Forelimb muscle (tissue), 1 donor: ENCODE results near the gene MYRF. TPM values are rescaled to one million over a fixed set of nuclear protein-coding genes. Genes with fewer than 3 reads are reported as not detected.
A peak's percentile ranks its signal among the peaks of the same experiment; 100 is the strongest.

ENCODE experiments used
- DNase-seq: peaks from one replicate; pipeline ENCODE4 v3.0.0-alpha.2; 2013; ENCODE audit warnings: low read depth
- polyA plus RNA-seq: library from polyadenylated mRNA; unstranded; fragments of 120-200 nt; gene quantifications from one replicate; pipeline ENCODE4 v1.2.1, GENCODE V29; 2013; ENCODE audit not compliant: insufficient read length

The MYRF gene
- polyA plus RNA-seq, 1 donor, result 0.94 TPM

- DNase-seq, result peak; percentile 45
These were observed 33.7 kb upstream of the MYRF start for GRCh38 chr11:61718621-61719302.

DNA sequence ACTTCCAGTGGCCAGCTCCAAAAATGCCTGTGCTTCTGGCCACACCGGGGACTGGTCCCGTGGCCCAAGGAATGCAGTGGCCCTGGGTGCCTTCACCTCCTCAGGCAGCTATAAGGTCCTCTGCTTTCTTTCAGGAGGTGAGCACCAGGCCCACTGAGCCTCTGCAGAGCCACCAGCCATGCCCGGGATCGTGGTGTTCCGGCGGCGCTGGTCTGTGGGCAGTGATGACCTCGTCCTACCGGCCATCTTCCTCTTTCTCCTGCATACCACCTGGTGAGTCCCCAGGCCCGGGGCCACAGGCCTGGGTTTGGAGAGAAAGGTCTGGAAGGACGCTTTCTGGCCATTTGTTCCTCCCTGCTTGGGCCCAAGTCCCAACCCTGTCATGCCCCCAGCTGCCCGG, 32.5 kb upstream of the MYRF start:
- no peak for DNase-seq

GRCh38 chr11:61720597-61720996, 31.8 kb upstream of the MYRF start:
- no peak for DNase-seq

DNA sequence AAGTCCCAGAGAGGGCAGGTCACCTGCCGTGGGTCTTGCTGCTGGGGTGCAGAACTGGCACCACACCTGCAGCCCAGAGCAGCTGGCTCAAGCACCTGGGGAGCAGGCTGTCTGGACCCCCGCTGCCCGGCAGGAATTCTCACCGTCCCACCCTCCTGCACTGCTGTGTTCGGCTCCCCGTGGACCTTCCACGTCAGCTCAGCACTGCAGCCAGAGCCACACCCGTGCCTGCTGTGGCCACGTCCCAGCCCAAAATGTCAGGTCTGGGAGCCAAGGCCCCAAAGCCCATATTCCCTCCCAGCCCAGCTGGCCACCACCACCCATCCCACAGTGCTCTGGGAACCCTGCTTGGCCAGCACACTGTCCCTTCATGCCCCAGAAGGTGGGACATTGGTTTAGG, 28.0 kb upstream of the MYRF start:
- DNase-seq, result no peak

- DNase-seq, result no peak
These were observed 26.6 kb upstream of the MYRF start for GRCh38 chr11:61725781-61726231.

- DNase-seq, result no peak
These were observed 25.7 kb upstream of the MYRF start for GRCh38 chr11:61726775-61727174.

DNA sequence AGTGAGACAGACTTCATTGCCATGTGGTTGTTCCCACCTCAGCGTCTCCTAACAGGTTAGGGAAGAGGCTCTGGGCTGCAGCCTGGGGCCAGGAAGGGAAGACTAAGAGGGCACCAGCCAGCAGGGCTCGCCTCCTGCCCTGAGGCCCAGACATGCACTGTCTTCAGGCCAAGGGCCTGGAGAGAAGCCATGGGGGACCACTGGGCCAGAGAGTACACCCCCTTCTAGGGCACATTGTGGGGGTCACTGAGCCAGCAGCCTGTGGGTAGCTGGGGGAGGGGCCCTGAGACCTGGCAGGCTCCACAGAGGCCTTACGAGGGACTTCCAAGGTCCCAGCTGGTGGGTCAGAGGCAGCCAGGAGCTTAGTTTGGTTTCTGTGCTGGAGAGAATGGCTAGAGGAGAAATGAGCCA, 25.0 kb upstream of the MYRF start:
- no peak for DNase-seq

- DNase-seq, result no peak
These were observed 24.1 kb upstream of the MYRF start for GRCh38 chr11:61728066-61728939.

DNA sequence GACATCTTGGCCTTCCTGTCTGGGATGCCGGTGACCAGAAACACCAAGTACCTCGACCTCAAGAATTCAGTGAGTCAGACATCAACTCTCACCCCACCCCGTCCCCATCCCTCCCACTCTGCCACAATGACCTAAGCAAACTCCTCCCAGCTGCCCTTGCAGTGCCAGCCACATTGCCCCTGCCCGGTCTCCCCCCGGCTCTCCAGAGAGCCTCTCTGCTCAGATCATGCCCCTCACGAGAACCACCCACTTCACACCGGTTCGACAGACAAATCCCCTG, 23.6 kb upstream of the MYRF start:
- no peak for DNase-seq

DNA sequence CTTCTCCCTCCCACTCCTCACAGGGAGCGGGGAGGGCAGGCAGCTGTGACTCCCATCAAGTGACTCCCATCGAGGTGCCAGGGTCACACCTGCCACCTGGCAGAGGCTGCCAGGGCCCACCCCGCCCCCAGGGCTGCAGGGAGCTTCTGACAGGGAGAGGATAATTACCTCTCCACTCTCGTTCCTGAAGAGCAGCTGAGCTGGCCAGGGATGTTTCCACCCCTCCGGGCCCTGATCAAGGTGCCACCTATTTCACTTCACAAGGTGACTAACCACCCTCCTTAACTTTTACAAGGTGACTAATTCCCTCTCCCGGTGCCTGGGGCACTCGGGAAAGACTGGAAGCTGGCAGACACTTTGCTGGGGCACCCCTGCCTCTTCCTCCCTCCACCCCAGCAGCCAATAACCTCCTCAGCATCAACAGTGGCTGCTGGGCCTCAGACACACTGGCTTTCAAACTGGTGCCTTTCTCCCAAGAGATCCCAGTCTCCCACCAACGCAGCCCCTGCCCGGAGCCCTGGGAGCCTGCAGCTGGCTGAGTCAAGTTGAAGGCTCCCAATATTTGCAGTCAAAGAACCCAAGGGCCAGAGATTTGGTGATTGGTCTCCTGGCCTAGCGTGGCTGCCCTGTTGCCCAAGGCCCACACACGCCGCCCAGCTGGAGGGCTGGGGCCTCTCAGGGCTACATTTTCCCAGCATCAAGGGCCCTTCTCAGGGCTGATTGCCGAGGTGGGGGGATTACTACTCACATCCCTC, 22.0 kb upstream of the MYRF start:
- no peak for DNase-seq

DNA sequence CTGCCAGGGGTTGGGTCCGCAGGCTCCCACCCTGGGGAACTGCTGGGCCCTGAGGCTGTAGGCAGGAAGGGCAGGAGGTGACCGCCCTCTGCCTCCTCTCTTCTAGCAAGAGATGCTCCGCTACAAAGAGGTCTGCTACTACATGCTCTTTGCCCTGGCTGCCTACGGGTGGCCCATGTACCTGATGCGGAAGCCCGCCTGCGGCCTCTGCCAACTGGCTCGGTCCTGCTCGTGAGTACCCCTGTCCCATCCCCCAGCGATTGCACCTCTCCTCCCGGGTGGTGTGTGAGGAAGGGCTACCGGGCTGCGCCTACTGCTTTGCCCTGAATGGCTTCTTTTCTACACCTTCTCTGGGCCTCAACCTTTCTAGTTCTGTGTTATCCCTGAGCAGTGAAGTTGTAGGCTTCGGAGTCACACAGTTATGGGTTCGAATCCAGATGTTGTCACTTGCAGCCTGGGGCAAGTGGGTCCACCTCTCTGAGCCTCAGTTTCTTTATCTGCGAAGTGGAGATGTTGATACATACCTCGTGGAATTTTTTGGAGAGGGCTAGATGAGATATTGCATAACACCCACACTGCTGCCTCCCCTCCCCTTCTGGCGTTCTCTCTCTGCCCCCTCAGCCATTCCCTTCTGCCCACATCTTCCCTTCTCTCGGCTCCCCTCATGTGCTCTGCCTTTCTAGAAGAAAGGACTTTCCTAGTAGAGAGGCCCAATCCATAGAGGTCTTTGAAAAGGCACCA, 21.1 kb upstream of the MYRF start:
- no peak for DNase-seq

DNA sequence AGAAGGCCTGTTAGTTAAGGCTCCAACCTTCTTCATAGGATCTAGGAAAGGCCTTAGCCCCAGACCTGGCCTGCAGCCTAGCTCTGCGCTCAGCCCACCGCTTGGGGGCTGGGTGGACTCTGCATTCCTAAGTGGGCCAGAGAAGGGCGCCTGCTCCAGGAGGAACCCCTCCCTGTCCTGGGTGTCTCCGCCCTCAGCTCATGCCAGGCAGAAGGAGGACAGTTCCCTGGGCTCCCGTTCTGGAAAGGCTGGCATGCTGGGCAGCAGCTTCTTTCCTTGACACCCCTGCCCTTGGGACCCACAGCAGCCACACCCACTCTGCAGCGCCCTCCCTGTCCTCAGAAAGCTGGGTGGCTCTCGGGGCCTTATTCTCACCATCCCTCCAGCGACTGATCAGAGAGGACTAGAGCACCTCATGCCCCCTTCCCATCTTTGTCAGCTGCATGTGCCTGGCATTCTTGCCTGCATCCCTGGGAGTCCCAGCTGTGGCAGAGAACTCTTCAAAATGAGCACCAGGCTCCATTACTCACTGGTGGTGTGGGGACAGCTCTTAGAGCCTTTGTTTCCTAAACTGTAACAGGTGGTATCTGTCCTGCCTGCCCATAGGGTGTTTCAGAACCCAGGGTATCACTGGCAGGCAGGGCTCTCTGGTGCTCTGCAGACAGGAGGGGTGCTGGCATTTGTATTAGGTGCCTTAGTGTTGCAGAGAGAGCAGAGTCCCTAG, 20.3 kb upstream of the MYRF start:
- DNase-seq, result no peak

DNA sequence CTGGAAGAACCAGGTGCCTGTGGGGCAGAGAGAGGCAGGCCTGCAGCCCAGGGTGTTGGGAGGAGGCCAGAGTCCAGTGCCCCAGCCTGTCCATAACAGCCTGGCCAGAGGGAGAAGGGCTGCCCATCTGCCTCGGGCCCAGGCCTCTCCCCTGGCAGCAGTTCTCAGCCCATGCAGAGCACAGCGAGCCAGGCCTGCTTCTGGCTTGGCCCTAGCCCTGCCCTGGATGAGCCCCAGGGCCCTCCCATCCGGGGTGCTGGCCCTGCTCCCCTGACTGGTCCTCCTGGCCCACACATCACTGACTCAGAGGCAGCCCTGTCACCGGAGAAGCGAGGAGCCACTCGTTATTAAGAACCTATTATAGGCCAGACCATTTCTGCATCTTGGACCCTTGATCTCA, 19.7 kb upstream of the MYRF start:
- DNase-seq, result no peak

DNA sequence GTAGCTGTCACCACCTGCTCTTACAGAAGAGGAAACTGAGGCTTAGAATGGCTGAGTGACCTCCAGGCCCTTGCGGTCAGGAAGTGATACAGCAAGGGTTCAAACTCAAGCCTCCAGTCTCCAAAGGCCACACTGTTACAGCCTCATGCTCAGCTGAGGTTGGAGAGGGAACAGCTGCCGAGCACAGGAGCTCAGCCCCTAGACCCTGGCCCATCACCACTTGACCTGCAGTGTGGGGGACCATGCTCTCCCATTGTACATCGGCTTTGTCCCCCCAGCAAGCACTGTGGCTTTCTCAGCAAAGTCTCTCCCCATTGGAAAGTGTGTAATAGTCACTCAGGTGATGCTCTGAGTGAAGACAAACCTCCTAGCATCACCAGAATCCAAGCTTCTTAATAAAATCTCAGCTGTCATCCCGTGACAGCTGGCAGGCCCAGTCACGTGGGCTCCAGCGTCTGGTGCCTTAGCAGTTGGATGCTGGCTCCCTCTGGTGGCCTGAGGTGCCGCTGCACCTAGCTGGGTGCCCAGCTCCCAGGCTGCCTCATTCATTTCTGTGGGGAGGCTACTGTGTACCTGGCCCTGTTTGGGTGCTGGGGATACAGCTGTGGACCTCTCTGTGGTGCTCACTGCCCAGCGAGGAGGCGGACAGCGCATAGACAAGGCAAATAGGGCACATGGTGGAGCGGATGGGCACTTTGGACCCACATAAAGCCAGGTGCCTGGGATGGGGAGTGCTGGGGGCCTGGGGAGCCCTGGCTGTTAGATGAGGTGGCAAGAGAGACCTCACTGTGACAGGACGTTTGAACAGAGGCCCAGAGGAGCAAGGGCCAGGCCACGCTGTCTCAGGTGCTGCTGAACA, 19.1 kb upstream of the MYRF start:
- DNase-seq, result peak; percentile 73

GRCh38 chr11:61734767-61735166, 17.7 kb upstream of the MYRF start:
- no peak for DNase-seq

DNA sequence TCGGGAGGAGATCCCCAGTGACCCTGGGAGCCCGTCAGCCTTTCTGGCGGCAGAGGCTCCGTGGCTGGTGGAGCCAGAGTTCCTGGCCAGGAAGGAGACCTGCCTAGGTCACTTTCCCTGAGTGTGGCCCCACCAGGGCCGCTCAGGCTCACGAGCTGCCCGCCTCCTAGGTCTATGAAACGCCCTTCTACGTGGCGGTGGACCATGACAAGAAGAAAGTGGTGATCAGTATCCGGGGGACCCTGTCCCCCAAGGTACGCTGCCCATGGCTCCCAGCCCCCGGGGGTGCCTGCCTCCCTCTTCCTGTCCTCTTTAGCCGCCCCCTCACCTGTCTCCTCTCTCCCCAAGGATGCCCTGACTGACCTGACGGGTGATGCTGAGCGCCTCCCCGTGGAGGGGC, 17.0 kb upstream of the MYRF start:
- DNase-seq, result no peak

GRCh38 chr11:61736310-61736709, 16.1 kb upstream of the MYRF start:
- no peak for DNase-seq

DNA sequence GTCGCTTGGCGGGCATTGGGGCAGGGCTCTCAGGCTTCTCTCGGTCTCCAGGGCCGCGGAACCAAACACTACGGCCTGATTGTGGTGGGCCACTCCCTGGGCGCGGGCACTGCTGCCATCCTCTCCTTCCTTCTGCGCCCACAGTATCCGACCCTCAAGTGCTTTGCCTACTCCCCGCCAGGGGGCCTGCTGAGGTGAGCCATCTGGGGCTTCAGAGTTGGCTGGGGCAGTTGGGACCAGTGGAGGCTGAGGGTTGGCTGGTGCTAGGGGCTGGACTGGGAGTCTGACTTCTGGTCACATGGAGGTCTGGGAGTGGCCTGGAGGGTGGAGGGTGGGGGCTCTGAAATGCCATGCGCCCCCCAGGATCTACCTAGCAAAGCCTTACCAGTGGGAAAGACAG, 15.3 kb upstream of the MYRF start:
- DNase-seq, result no peak

- DNase-seq, result no peak
These were observed 14.6 kb upstream of the MYRF start for GRCh38 chr11:61737636-61738386.

DNA sequence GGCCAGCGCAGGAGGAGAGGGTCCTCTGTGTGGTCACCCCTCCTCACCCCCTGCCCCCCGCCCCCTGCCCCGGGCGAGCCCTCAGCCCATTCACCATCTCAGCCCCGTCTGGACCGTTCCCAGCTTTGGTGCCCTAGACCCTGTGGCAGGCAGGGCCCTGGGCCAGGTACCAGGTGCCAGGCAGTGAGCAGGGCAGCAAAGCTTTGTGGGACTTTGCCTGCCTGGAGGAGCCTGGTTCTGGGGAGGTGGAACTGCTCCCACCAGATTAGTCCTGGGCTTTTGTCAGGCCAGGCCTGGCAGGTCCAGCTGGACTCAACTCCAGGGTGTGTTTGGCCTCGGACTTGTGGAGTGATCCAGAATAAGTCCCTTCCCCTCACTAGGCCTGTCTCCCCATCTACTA, 13.7 kb upstream of the MYRF start:
- DNase-seq, result no peak
